Stomach (tissue), 9 donors: ENCODE measurements around the gene VGLL2. TPM values are rescaled to one million over a fixed set of nuclear protein-coding genes. Genes with fewer than 3 reads are reported as not detected.
A peak's percentile ranks its signal among the peaks of the same experiment; 100 is the strongest.

Experiments
- DNase-seq, 2 donors: peaks; one replicate each; pipeline versions ENCODE4 v3.0.0 to v3.0.0-alpha.2; 2013 to 2019
- H3K27ac ChIP-seq, 5 donors: fragments of 200-600 bp in 4 of 5; sonication (generic) in 4 of 5; one replicate each; pipeline ENCODE4 v1.5.1; 2013 to 2019; ENCODE audit warnings: mild to moderate bottlenecking in 1 of 5, moderate library complexity in 1 of 5
- H3K27me3 ChIP-seq, 3 donors: fragments of 200-600 bp; sonication (generic); one replicate each; pipeline ENCODE4 v1.5.1; 2017 to 2019; ENCODE audit warnings: mixed run types in 1 of 3
- H3K36me3 ChIP-seq, 4 donors: fragments of 200-600 bp; sonication (generic); 1 replicate in 3 of 4; 2 replicates in 1 of 4; pipeline ENCODE4 v1.5.1; 2016 to 2019
- H3K4me1 ChIP-seq, 4 donors: fragments of 200-600 bp; sonication (generic); one replicate each; pipeline ENCODE4 v1.5.1; 2016 to 2019
- H3K4me3 ChIP-seq, 4 donors: fragments of 200-600 bp; sonication (generic) in 3 of 4; one replicate each; pipeline ENCODE4 v1.5.1; 2016 to 2019; ENCODE audit warnings: mild to moderate bottlenecking in 1 of 4
- H3K9me3 ChIP-seq, 4 donors: fragments of 200-600 bp; sonication (generic); one replicate each; pipeline ENCODE4 v1.5.1; 2016 to 2019
- CTCF ChIP-seq, 7 experiments: fragments of 450-650 bp in 4 of 7; fragments of 200-600 bp in 3 of 7; sonication (generic) in 3 of 7; IDR thresholded peaks; one replicate each; pipeline ENCODE4 v1.5.1; 2016 to 2019; ENCODE audit warnings: antibody characterized with exemption in 7 of 7, control low read depth in 2 of 7, mild to moderate bottlenecking in 1 of 7
- EP300 ChIP-seq: sonication (generic); formaldehyde crosslinking; IDR thresholded peaks from one replicate; pipeline ENCODE4 v1.6.1; 2017; ENCODE audit warnings: antibody characterized with exemption
- POLR2A ChIP-seq, 4 donors: fragments of 450-650 bp; IDR thresholded peaks; one replicate each; pipeline ENCODE4 v1.6.1; 2016; ENCODE audit warnings: antibody characterized with exemption in 4 of 4, control low read depth in 2 of 4, mild to moderate bottlenecking in 1 of 4, moderate library complexity in 1 of 4
- POLR2AphosphoS5 ChIP-seq, 3 donors: sonication (generic); formaldehyde crosslinking; IDR thresholded peaks; one replicate each; pipeline ENCODE4 v1.6.1; 2016; ENCODE audit warnings: antibody characterized with exemption in 3 of 3
- WGBS, 5 donors: extraction: QIAGEN DNeasy Blood & Tissue Kit in 3 of 5; methylation state at CpG; one replicate each; pipeline versions ENCODE4 v1.1.5 to v1.1.7; 2013 to 2018; 5-methylcytosine and 5-hydroxymethylcytosine counted together
- intact Hi-C: fragments of 100-400 bp; cut with DNase I; formaldehyde crosslinking; loops from one replicate; pipeline ENCODE4 v1.15.1; 2023; ENCODE audit warnings: low total_unique reads
- polyA plus RNA-seq, 3 donors: library from polyadenylated mRNA; stranded (reverse); fragments of 200-250 nt; gene quantifications; one replicate each; pipeline ENCODE4 v1.2.3, GENCODE V29; 2013
- total RNA-seq, 5 donors: library from RNA; depleted of rRNA; stranded (reverse); fragments of >200 nt; gene quantifications; one replicate each; pipeline versions ENCODE4 v1.1.0 to v1.2.3, GENCODE V29; 2014 to 2016
- donor health status: healthy with polysubstance abuse.
- donor health status: Bipolar disorder and iron deficiency.
- donor health status: healthy.

Gene VGLL2
- total and polyA plus RNA-seq, 8 donors: 1.2 TPM; not detected in 7

- H3K36me3 ChIP-seq: no peaks in the 10 kb centered on the region
- intact Hi-C loops: no loop called here
- H3K9me3 ChIP-seq: peaks cover 0 to 10% (median 0%) of the 10 kb centered on the region in 4 donors
- 33 to 49% (median 40%) methylated on average over 8 of the region's 8 CpGs for WGBS, 5 donors
- DNase-seq: no peak
- H3K27ac ChIP-seq: no peak overlapping the region
- H3K4me1 ChIP-seq: peaks cover 19 to 26% (median 23%) of the 10 kb centered on the region in 4 donors
- peaks cover 12 to 73% (median 57%) of the 10 kb centered on the region in 3 donors for H3K27me3 ChIP-seq
- TF ChIP-seq EP300 (no peak), POLR2A (IDR thresholded peaks at IDR 0.05) (no peak), POLR2AphosphoS5 (IDR thresholded peaks at IDR 0.05) (no peak), CTCF (IDR thresholded peaks at IDR 0.05) (no peak)
- H3K4me3 ChIP-seq: no peak overlapping the region
These were observed 2.6 kb upstream of the VGLL2 start for GRCh38 chr6:117262799-117263198.

GRCh38 chr6:117263353-117263927 is 1.9 kb upstream of the VGLL2 start:
- 12 to 16% (median 13%) methylated on average over 17 to 27 of the region's 27 CpGs for WGBS, 5 donors
- Histone ChIP-seq H3K27ac (no peak overlapping the region), H3K9me3 (peaks cover 0 to 10% (median 0%) of the 10 kb centered on the region in 4 donors), H3K27me3 (peaks cover 18 to 80% (median 64%) of the 10 kb centered on the region in 3 donors), H3K4me1 (peaks cover 19 to 26% (median 23%) of the 10 kb centered on the region in 4 donors), H3K36me3 (no peaks in the 10 kb centered on the region), H3K4me3 (no peak overlapping the region)
- TF ChIP-seq CTCF (IDR thresholded peaks at IDR 0.05) (no peak), EP300 (no peak), POLR2AphosphoS5 (IDR thresholded peaks at IDR 0.05) (no peak), POLR2A (IDR thresholded peaks at IDR 0.05) (no peak)
- no peak for DNase-seq
- intact Hi-C loops: no loop called here

- H3K9me3 ChIP-seq: peaks cover 0 to 10% (median 0%) of the 10 kb centered on the region in 4 donors
- 3 to 5% (median 5%) methylated on average over 8 of the region's 8 CpGs for WGBS, 5 donors
- H3K27me3 ChIP-seq: peaks cover 24 to 89% (median 73%) of the 10 kb centered on the region in 3 donors
- intact Hi-C loops: no loop called here
- H3K4me1 ChIP-seq: peaks cover 19 to 26% (median 23%) of the 10 kb centered on the region in 4 donors
- H3K4me3 ChIP-seq: peak overlapping the region; percentile 40 to 58 (median 48)
- H3K27ac ChIP-seq: no peak overlapping the region
- H3K36me3 ChIP-seq: no peaks in the 10 kb centered on the region
- DNase-seq: no peak
- TF ChIP-seq POLR2A (IDR thresholded peaks at IDR 0.05) (no peak), EP300 (no peak), POLR2AphosphoS5 (IDR thresholded peaks at IDR 0.05) (no peak), CTCF (IDR thresholded peaks at IDR 0.05) (no peak)
These were observed 1.0 kb upstream of the VGLL2 start for GRCh38 chr6:117264369-117264691.

- H3K9me3 ChIP-seq: peaks cover 0 to 10% (median 0%) of the 10 kb centered on the region in 4 donors
- intact Hi-C loops: no loop called here
- H3K4me3 ChIP-seq: peak overlapping the region; percentile 40 to 58 (median 48)
- no peak overlapping the region for H3K27ac ChIP-seq
- peaks cover 20 to 29% (median 24%) of the 10 kb centered on the region in 4 donors for H3K4me1 ChIP-seq
- TF ChIP-seq CTCF (IDR thresholded peaks at IDR 0.05) (no peak), POLR2A (IDR thresholded peaks at IDR 0.05) (no peak), POLR2AphosphoS5 (IDR thresholded peaks at IDR 0.05) (no peak)
- peaks cover 24 to 94% (median 76%) of the 10 kb centered on the region in 3 donors for H3K27me3 ChIP-seq
- H3K36me3 ChIP-seq: no peaks in the 10 kb centered on the region
- peak in 1 of 2 donors; percentile 34 for DNase-seq
- WGBS, 5 donors: 2 to 6% (median 4%) methylated on average over 37 to 39 of the region's 39 CpGs
These were observed 507 bp upstream of the VGLL2 start for GRCh38 chr6:117264692-117265409.
